Measurements from ENCODE around the gene PAM.
"Not testable (repeated sequence)": the region's sequence is repeated elsewhere in the genome, so short reads cannot be mapped to it uniquely, and the experiment has no call there.

DNA sequence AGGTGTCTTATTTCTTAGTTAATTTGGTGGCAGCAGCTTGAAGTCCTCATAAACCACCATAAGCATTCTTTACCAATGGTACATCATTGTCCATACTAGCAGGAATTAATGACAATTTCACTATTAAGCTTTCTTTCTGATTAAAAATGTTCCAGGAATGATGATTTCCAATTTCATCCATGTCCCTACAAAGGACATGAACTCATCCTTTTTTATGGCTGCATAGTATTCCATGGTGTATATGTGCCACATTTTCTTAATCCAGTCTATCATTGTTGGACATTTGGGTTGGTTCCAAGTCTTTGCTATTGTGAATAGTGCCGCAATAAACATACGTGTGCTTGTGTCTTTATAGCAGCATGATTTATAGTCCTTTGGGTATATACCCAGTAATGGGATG is 152.0 kb downstream of the PAM start:
- TF ChIP-seq, protein P1, sequence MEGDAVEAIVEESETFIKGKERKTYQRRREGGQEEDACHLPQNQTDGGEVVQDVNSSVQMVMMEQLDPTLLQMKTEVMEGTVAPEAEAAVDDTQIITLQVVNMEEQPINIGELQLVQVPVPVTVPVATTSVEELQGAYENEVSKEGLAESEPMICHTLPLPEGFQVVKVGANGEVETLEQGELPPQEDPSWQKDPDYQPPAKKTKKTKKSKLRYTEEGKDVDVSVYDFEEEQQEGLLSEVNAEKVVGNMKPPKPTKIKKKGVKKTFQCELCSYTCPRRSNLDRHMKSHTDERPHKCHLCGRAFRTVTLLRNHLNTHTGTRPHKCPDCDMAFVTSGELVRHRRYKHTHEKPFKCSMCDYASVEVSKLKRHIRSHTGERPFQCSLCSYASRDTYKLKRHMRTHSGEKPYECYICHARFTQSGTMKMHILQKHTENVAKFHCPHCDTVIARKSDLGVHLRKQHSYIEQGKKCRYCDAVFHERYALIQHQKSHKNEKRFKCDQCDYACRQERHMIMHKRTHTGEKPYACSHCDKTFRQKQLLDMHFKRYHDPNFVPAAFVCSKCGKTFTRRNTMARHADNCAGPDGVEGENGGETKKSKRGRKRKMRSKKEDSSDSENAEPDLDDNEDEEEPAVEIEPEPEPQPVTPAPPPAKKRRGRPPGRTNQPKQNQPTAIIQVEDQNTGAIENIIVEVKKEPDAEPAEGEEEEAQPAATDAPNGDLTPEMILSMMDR (IDR thresholded peaks at IDR 0.05; ENCODE audit: poor library complexity, severe bottlenecking), result not testable (repeated sequence)
- TF ChIP-seq TAF1 (IDR thresholded peaks at IDR 0.05; ENCODE audit: low read depth); EZH2 (IDR thresholded peaks at IDR 0.05; ENCODE audit: borderline replicate concordance, insufficient read depth, low read length, poor library complexity, severe bottlenecking); EP300 (conservative IDR thresholded peaks at IDR 0.05; ENCODE audit: poor library complexity, severe bottlenecking); MXI1 (conservative IDR thresholded peaks at IDR 0.05; ENCODE audit: poor library complexity, severe bottlenecking): not testable (repeated sequence)

Measured in neural cell (in vitro differentiated cells).